GM20000 (cell line): ENCODE results near the gene NOSTRIN.

Experiments
- DNase-seq: peaks from one replicate; pipeline ENCODE4 v3.0.0; 2012; ENCODE audit warnings: low spot score
- TF ChIP-seq, protein P1 (sequence below): IDR thresholded peaks from 2 replicates; pipeline ENCODE4 v1.5.1; 2012; ENCODE audit warnings: mild to moderate bottlenecking, control low read depth; ENCODE audit errors: extremely low read depth, missing control alignments

The NOSTRIN gene

DNA sequence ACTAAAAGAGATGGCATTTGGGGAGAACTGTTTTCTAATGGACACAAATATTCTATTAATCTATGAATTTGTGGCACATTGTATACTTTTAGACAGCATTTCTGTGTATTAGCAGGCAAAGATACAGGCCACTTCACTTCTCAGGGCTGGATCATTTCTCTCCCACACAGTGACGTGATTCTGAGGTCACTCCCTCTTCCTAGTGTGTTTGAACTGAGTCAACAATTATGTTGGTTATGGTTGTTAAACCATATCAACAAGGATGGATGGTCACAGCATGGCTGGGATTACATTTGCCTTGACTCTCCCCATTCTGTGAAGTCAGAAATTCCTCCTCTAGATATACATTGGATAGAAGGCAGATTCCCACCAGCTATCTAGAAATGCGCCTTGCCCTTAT lies 11.6 kb downstream of the NOSTRIN start:
- TF ChIP-seq, protein P1, sequence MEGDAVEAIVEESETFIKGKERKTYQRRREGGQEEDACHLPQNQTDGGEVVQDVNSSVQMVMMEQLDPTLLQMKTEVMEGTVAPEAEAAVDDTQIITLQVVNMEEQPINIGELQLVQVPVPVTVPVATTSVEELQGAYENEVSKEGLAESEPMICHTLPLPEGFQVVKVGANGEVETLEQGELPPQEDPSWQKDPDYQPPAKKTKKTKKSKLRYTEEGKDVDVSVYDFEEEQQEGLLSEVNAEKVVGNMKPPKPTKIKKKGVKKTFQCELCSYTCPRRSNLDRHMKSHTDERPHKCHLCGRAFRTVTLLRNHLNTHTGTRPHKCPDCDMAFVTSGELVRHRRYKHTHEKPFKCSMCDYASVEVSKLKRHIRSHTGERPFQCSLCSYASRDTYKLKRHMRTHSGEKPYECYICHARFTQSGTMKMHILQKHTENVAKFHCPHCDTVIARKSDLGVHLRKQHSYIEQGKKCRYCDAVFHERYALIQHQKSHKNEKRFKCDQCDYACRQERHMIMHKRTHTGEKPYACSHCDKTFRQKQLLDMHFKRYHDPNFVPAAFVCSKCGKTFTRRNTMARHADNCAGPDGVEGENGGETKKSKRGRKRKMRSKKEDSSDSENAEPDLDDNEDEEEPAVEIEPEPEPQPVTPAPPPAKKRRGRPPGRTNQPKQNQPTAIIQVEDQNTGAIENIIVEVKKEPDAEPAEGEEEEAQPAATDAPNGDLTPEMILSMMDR, result no peak
- DNase-seq, result no peak

DNA sequence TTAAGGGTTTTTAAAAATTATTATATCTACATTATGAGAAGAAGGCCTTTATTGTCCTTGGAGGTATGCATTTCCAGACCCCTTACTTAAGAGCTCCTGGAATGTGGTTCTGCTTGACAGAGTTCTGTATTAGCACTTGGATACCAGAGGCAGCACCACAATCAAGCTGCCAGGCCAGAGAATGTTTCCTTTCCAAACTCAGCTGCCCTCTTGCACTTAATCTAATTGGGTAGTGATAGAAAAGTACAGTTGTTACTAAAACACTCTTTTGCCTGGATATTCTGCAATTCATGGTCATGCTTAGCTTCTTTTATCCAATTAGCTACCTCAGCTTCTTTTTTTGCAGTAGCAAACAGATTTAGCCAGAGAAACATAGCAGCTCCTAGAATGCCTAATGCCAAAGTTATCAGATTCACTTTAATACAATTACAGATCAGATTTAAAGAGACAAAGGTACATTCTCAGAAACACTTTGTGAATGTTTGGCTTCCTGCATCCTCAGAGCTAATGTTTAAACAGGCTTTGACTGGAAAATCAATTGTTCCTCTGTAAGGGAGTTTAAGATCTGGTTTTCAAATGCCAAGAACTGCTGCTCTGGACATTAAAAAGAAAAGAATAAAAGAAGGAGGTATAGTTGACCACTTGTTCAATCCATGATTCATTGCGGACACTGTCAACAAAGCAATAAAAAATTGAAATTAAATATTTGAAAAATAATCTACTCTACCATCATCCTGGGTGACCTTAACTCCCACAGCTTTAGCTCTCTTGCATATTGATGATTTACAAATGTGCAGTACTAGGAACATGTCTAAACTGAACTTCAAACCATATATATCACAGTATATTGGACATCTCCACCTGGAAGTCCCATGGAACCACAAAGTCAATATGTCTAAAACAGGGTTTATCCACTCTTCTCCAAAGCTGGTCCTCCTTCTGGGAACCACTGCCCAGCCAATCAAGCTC lies 12.8 kb downstream of the NOSTRIN start:
- TF ChIP-seq, protein P1, result no peak
- no peak for DNase-seq

DNA sequence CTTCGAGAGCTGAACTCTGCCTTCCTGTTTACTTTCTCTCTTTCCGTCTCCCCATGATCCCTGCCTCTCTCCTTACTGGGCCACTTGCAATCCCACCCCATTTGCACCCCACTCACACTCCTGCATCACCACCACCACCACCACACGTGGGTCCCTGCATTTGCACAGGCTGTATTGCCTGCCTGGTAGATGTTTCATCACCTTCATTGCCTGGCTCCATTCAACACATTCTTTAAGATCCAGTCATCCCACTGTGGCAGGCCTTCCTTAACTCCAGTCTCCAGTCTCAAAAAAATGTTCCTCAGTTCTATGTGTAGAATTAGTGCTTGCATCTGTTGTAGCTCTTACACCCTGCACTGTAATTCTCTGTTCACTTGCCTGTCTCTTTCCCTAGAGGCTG lies 13.9 kb downstream of the NOSTRIN start:
- TF ChIP-seq, protein P1, result no peak
- DNase-seq, result no peak

DNA sequence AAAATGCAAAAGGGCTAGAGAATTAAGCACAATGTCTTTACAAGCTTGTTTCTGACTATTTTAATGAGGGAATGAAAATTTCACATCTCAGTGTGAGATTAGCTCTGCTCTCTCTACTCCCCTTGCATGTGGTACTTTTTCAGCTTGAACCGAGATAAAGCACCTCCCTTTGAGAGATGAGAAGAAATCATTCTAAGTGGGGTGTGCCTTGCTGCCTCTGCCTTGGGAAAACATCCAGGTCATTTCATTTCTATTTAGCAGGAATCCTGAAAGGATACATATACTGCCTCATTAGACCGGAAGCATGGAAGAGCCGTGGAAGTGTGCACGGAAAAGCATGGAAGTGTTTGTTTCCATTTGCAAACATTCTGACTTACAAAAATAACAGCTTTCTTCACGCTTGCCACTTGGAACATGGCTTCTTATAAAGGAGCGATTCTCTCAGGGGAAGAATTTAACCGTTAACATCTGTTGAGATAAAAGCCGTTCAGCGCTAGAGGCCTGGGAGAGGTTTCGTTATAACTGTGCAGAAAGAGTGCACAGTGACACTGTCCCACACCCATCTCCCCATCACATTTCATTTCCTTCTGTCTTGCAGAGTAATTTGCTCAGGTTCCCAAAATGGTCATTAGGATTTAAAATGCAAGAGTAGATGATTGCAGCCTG lies 16.7 kb downstream of the NOSTRIN start:
- DNase-seq, result no peak
- TF ChIP-seq, protein P1, result no peak

DNA sequence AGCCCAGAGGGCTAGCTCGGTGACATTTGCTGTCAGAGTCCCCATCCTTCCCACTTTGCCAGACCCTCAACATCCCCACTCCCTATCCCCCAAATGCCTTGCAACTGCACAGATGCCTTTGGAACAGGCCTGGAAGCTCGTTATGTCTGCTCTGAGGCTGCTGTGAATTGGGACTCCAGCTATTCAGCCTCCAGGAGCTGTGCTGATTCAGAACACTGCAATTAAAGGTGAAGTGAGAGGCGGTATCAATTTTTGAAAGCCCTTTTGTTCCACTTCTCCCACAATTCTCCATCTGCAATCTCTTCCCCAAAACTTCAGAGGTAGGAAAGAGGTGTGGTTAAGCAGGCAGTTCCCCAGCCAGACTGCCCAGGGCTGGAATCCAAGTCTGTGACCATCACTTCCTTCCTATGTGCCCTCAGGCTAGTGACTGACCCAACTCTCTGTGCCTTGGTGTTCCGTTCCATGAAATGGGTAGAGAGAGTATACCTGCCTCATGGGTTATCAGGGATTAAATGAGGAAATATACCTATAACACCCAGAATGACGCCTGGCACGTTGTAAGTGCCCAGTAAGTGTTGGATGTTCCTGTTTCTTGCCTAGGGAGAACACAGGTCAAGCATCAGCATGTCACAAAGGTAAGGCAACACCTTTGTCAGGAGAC lies 17.5 kb downstream of the NOSTRIN start:
- TF ChIP-seq, protein P1, result no peak
- DNase-seq, result no peak

DNA sequence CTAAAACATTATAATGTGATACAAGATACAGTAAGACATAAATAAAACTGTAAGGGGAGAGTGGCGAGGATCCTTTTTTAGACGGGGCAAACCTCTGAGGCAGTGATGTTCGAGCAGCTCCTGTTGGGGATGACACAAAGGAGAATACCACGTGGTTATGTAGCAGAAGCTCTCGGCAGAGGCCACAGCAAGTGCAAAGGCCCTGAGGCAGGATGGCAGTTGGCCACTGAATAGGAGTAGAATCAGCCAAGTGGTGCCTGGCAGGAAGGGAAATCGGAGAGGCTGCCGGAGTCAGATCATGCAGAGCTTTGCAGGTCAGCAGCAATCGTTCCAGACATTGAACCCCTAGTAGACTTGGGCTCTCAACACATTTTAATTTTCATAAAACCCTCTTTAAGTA lies 19.1 kb downstream of the NOSTRIN start:
- DNase-seq, result no peak
- TF ChIP-seq, protein P1, result no peak

DNA sequence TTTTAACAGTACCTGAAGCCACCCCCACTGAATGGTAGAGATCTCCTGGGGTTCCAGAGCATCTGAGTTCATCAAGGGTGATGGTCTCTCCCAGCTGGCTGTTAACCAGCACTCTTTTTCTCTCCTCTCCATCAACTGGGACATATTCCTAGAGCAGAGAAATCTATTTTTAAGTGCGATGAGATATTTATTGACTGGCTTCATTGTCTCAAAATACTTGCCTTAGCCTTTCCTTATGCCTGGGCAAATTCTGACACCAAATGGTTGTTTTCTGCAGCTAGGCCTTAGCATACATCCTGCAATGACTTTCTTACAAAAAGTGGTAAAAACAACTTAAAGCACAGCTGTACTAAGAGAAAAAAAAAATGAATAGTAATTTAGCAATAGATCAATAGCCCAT lies 19.6 kb downstream of the NOSTRIN start:
- TF ChIP-seq, protein P1, result no peak
- no peak for DNase-seq
